NCI-H82 treated with DMSO at 0.1 percent for 48 hours (cell line): ENCODE data around the gene KIF1A.

Experiments
- DNase-seq: peaks from one replicate; lab custom pipeline; 2025; ENCODE audit not compliant: unreplicated experiment; lab: John Stamatoyannopoulos, UW

The KIF1A gene

DNA sequence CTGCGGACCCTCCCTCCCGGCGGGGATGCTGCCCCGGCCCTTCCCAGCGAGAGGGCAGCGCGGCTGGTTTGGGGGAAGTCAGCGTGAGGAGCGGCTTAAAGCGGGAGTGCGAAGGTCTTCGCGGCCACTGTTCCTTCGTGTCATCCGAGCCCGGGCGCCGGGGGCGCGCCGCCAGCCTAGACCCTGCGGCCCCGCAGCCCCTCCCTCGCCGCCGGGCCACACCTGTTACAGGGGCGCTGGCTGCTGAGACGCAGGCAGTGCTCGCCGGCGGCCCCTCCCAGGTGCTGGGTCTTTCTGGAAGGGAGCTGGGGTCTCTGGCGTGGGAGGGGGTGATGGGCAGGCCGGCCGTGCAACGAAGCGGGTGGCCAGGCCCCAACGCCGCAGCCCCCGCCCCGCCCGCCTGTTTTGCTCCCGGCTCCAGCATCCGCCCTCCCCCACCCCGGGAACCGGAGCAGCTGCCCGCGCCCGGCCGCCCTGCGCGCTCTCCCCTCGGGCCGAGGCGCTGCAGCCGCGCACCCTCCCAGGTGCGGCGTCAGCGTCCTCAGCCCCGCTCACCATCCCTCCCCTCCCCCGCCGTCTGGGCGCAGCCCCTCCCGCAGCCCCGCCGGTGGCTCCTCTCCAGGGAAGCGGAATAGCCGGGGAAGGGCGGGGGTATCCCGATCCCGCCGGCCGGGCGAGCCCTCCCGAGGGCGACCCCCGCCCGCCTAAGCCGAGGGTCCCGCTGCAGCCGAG, 727 bp downstream of the KIF1A start:
- no peak for DNase-seq

- no peak for DNase-seq
Observed at GRCh38 chr2:240818293-240819125, 1.5 kb downstream of the KIF1A start.

DNA sequence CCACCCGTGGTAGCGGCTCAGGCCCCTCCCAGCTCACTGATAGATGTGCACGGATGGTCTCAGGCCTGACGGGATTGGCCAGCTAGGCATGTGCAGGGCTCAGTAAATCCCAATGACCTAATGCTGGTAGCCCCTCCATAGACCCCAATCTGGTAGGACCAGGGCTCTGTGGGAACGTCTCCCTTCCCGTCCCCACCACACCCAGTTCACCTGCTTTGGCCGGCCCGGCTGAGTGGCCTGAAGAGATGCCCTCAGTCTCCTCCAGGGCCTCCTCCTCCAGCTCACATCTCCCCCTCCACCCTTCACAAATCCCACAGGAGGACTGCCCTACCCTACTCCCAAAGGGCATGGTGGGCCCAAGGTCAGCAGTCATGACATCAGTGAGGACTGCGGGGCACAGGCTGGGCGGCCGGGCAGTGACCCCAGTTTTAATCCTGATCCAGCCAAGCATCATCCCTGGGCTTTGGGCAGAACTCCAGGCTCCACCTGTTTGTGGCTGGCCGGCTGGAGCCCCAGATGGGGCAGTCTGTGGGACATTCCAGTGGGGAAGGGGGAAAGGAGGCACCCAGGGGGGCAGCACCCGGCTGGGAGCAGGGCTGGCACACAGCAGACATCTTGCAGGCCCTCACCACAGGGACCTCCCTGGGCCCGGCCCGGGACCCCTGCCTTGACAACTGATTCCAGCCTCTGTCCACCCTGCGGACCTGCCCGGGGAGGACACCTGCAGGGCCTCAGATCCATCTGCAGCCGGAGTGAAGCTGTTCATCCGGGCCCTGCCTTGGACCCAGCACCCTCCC, 2.3 kb downstream of the KIF1A start:
- no peak for DNase-seq

GRCh38 chr2:240816584-240817495, 3.2 kb downstream of the KIF1A start:
- no peak for DNase-seq

- no peak for DNase-seq
Observed at GRCh38 chr2:240815761-240816583, 4.0 kb downstream of the KIF1A start.

DNA sequence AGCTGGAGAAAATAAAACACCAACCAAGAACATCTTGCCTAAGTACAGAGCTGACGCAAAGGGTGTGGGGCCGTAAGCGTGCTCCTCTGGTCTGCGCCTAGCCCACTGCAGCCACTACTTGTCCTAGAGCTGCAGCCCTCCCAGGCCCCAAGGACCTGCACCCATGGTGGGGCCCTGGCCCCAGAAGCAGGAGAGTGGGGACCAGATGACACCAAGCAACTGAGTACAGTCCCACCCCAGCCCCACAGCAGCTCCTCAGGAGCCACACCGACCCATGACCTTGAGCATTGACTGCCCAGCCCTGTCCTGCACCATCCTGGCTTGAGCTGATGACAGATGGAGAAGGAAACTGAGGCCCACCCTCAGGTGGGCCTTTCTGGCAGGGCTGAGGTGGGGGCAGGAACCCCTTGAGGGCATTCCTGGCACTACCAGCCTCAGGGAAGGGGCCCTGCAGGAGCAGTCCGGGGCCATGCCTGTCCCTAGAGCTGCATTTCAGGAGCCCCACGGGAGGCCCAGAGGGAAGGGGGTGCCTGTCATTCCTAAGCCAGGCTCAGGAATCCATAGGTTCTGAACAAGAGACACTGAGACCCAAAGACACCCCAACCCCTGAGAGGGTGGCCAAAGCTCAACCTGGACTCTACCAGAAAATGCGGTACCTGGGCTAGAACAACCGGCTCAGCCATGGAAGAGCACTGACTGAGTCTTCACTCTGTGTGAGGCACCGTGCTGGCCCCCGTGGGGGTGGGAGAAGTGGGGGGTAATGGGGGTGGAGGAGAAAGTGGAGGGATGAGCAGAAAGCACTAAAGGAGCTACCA, 4.9 kb downstream of the KIF1A start:
- no peak for DNase-seq

GRCh38 chr2:240814280-240814679, 5.7 kb downstream of the KIF1A start:
- no peak for DNase-seq

DNA sequence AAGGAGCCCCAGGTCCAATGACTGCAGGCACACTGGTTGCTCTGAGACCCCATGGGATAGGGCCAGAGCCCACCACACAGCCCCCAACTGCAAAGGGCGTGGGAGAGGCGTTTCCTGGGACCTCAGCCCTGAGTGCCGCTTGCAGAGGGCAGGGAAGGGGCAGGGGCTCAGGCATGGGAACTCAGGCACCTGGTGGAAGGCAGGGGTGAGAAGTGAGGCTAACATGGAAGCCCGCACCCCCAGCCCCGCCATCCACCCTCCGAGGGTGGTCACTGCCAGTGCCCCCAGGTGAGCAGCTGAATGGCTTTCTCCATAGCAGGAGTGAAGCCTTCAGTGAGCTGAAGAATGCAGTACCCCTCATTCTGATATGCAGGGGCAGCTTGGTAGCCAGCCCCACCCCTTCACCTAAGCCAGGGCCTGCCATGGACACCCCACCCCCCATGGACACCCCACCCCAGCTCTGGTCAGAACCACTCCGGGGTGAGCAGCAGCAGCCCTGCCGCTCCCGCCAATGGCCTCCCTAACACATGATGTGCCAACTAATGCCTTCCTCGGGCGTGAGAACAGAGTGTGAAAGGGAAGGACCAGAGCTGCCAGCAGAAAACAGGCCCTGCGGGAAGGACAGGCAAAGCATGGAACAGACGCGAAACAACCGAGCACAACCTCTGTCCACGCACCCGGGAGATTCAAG, 6.6 kb downstream of the KIF1A start:
- no peak for DNase-seq

DNA sequence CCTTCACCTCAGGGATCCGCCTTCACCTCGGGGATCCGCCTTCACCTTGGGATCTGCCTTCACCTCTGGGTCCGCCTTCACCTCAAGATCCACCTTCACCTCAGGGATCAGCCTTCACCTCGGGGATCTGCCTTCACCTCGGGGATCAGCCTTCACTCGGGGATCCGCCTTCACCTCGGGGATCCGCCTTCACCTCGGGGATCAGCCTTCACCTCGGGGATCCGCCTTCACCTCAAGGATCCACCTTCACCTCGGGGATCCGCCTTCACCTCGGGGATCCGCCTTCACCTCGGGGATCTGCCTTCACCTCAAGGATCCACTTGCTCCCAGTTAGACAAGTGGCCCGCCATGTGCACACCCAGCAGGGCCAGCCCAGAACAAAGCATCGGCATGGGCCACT, 7.3 kb downstream of the KIF1A start:
- DNase-seq: no peak

GRCh38 chr2:240812301-240812680, 7.7 kb downstream of the KIF1A start:
- DNase-seq: no peak

DNA sequence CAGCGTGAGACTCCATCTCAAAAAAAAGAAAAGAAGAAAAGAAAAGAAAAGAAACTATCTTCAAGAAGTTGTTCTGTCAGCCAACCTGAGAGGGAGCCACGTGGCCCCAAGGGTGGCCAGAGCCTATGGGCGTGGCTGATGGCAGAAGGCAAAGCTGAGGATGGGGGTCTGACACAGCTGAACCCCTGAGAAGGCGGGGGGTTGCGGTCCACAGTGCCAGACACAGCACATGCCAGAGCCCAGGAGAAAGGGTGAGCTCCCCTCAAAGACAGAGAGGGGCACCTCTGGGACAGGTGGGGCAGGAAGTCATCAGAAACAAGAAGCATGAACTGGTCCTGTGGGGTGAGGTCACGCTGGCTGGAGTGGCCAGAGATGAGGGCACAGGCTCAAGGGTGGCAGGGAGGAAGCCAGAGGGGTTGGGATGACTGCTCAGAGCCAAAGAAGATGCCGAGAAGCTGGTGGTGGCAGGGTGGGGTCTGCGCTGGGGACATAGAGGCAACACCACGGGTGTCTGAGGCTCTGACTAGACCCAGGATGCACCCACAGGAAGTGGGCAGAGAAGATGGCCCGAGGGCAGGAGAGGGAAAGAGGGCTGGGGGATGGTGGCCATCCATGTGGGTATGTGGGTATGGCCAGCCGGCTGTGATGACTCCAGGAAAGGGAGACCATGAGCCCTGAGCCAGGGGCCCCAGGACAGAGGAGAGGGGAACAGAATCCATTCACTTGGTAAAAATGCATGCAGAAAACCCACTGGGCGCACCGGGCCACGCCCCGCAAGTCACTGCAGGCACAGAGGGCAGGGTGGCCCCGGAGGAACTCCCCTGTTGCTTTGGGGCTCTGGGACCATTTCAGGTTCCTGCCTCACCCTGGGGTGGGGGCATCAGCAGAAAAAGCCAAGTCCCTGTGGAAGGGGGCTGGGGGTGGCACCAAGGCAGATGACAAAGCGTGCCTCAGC, 8.4 kb downstream of the KIF1A start:
- no peak for DNase-seq

GRCh38 chr2:240810621-240811020, 9.4 kb downstream of the KIF1A start:
- DNase-seq: no peak

DNA sequence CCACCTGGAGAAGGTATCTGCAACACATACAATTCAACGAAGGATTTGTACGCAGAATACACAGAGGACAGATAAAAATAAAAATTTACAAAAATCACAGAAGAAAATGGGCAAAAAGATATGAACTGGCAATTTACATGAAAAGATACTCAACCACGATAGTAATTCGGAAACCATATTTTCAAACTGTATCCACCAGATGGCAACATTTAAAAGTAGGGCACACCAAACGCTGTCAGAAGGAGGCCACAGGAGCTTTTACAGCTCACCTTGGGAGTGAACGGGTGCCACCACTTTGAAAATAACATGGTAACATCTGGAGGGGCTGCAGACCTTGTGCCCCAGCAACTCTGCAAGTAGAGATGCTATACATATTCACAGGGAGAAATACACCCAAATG, 9.8 kb downstream of the KIF1A start:
- DNase-seq: no peak

DNA sequence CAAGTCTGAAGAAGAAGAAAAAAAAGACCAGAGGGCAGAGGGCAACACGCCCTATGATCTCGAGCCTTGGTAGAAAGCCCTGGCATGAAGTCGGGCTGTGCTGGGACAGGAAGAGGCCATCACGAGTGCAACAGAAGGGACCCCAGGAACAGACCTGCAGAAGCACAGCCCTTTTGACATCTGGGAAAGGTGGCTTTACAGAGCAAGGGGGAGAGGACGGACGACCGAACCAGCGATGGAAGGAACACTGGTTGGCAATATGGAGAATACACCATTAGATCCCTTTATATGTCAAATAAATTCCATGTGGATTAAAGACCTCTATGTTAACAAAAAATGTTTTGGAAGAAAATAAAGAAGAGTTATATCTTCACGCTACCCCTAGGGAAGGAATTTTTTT, 10.7 kb downstream of the KIF1A start:
- no peak for DNase-seq

GRCh38 chr2:240806459-240806858, 13.6 kb downstream of the KIF1A start:
- DNase-seq: no peak

- DNase-seq: no peak
Observed at GRCh38 chr2:240806006-240806405, 14.0 kb downstream of the KIF1A start.

GRCh38 chr2:240803191-240803590, 16.8 kb downstream of the KIF1A start:
- DNase-seq: no peak
